Body of pancreas (tissue), 4 donors: ENCODE measurements around the gene TIPARP.

ENCODE experiments used
- POLR2A ChIP-seq, 3 donors: fragments of 450-650 bp; IDR thresholded peaks; one replicate each; pipeline ENCODE4 v1.6.1; 2016; ENCODE audit warnings: antibody characterized with exemption in 3 of 3, mild to moderate bottlenecking in 2 of 3
- TF ChIP-seq, protein P1 (sequence below), 7 experiments: fragments of 450-650 bp in 4 of 7; fragments of 200-600 bp in 3 of 7; sonication (generic) in 3 of 7; IDR thresholded peaks; one replicate each; pipeline ENCODE4 v1.5.1; 2016 to 2019; ENCODE audit warnings: antibody characterized with exemption in 7 of 7

DNA sequence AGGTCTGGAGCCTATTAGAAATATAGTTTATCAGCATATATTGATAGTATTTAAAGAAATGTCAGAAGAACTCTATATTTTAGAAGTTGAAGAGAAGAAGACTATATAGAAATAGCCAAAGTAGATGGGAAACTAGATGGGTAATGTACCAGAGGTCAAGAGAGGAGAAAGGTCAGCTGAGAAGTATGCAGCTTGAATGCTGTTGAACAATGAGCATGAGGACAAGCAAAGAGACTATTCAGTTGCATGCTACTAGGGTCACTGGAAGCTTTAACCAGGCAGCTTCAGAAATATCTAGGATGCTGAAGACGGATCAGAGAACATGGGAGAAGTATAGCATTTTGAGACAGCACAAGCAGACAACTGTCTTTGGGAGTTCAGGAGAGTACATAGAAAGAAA, 19.6 kb upstream of the TIPARP start:
- TF ChIP-seq POLR2A (IDR thresholded peaks at IDR 0.05), result no peak
- TF ChIP-seq, protein P1, sequence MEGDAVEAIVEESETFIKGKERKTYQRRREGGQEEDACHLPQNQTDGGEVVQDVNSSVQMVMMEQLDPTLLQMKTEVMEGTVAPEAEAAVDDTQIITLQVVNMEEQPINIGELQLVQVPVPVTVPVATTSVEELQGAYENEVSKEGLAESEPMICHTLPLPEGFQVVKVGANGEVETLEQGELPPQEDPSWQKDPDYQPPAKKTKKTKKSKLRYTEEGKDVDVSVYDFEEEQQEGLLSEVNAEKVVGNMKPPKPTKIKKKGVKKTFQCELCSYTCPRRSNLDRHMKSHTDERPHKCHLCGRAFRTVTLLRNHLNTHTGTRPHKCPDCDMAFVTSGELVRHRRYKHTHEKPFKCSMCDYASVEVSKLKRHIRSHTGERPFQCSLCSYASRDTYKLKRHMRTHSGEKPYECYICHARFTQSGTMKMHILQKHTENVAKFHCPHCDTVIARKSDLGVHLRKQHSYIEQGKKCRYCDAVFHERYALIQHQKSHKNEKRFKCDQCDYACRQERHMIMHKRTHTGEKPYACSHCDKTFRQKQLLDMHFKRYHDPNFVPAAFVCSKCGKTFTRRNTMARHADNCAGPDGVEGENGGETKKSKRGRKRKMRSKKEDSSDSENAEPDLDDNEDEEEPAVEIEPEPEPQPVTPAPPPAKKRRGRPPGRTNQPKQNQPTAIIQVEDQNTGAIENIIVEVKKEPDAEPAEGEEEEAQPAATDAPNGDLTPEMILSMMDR (IDR thresholded peaks at IDR 0.05), result no peak
